HEK293 (cell line): ENCODE data around the gene CREB5.

Source experiments
- CTCF ChIA-PET: fragments of 350-600 bp; formaldehyde crosslinking; extraction: SDS; loops from one replicate; lab custom pipeline; 2021; ENCODE audit warnings: antibody characterized with exemption; lab: Yijun Ruan, JAX
- POLR2A ChIA-PET: fragments of 300-600 bp; formaldehyde crosslinking; extraction: SDS; loops from one replicate; lab custom pipeline; 2020; ENCODE audit warnings: antibody characterized with exemption, inconsistent platforms; lab: Yijun Ruan, JAX
- H3K27ac ChIP-seq: fragments of 200-500 bp; sonication (Bioruptor generic); 2 replicates; pipeline ENCODE4 v1.5.1; 2014; ENCODE audit warnings: low read depth, low read length, control low read depth, inconsistent platforms; ENCODE audit errors: extremely low read depth
- H3K36me3 ChIP-seq, 2 experiments: fragments of 200-500 bp in 1 of 2; sonication (Bioruptor generic) in 1 of 2; 1 replicate in 1 of 2; 2 replicates in 1 of 2; pipeline ENCODE4 v1.5.1; 2014 to 2017; ENCODE audit warnings: inconsistent platforms in 2 of 2, low read length in 2 of 2; ENCODE audit not compliant: control insufficient read depth in 2 of 2, insufficient read depth in 1 of 2
- H3K4me1 ChIP-seq: fragments of 200-500 bp; sonication (Bioruptor generic); 2 replicates; pipeline ENCODE4 v1.5.1; 2014; ENCODE audit warnings: mild to moderate bottlenecking, low read length, inconsistent platforms; ENCODE audit not compliant: control insufficient read depth, insufficient read depth
- H3K4me3 ChIP-seq: 2 replicates; pipeline ENCODE4 v1.5.1; 2011; ENCODE audit warnings: low read depth, mild to moderate bottlenecking, control low read depth, low read length, moderate library complexity
- H3K9me3 ChIP-seq: fragments of 200-500 bp; sonication (Bioruptor generic); 2 replicates; pipeline ENCODE4 v1.5.1; 2014; ENCODE audit warnings: low read depth, low read length, inconsistent platforms; ENCODE audit not compliant: control insufficient read depth, insufficient read depth
- HOXC10 ChIP-seq: sonication (generic); formaldehyde crosslinking; IDR thresholded peaks from 2 replicates; pipeline ENCODE4 v1.8.1; 2023; ENCODE audit warnings: mild to moderate bottlenecking, missing genetic modification reagents
- KLF16 ChIP-seq: fragments of 450-650 bp; formaldehyde crosslinking; IDR thresholded peaks from 2 replicates; pipeline ENCODE4 v1.5.1; 2017; ENCODE audit warnings: missing biosample characterization, missing genetic modification characterization
- KLF7 ChIP-seq: fragments of 450-650 bp; formaldehyde crosslinking; IDR thresholded peaks from 2 replicates; pipeline ENCODE4 v1.5.1; 2016; ENCODE audit warnings: missing biosample characterization, missing genetic modification characterization, borderline replicate concordance
- MYNN ChIP-seq: fragments of 450-650 bp; formaldehyde crosslinking; IDR thresholded peaks from 2 replicates; pipeline ENCODE4 v1.5.1; 2016; ENCODE audit warnings: missing biosample characterization, missing genetic modification characterization, borderline replicate concordance
- SCRT1 ChIP-seq: fragments of 450-650 bp; formaldehyde crosslinking; IDR thresholded peaks from 2 replicates; pipeline ENCODE4 v1.5.1; 2016; ENCODE audit warnings: missing biosample characterization, missing genetic modification characterization, borderline replicate concordance
- SCRT2 ChIP-seq: fragments of 450-650 bp; formaldehyde crosslinking; IDR thresholded peaks from 2 replicates; pipeline ENCODE4 v1.5.1; 2016; ENCODE audit warnings: missing biosample characterization, missing genetic modification characterization
- SP7 ChIP-seq: fragments of 450-650 bp; formaldehyde crosslinking; IDR thresholded peaks from 2 replicates; pipeline ENCODE4 v1.5.1; 2016; ENCODE audit warnings: missing biosample characterization, missing genetic modification characterization
- ZBTB48 ChIP-seq: fragments of 450-650 bp; formaldehyde crosslinking; IDR thresholded peaks from 2 replicates; pipeline ENCODE4 v1.5.1; 2016; ENCODE audit warnings: missing biosample characterization, missing genetic modification characterization
- ZFHX2 ChIP-seq: fragments of 450-650 bp; formaldehyde crosslinking; conservative IDR thresholded peaks from 2 replicates; pipeline ENCODE4 v1.5.1; 2016; ENCODE audit warnings: missing biosample characterization, missing genetic modification characterization
- ZFP37 ChIP-seq: fragments of 450-650 bp; formaldehyde crosslinking; IDR thresholded peaks from 2 replicates; pipeline ENCODE4 v1.5.1; 2016; ENCODE audit warnings: missing biosample characterization, missing genetic modification characterization
- ZNF133 ChIP-seq: fragments of 450-650 bp; formaldehyde crosslinking; IDR thresholded peaks from 2 replicates; pipeline ENCODE4 v1.5.1; 2016; ENCODE audit warnings: missing biosample characterization, missing genetic modification characterization
- ZNF184 ChIP-seq: fragments of 450-650 bp; IDR thresholded peaks from 2 replicates; pipeline ENCODE4 v1.5.1; 2018; ENCODE audit warnings: missing biosample characterization, mild to moderate bottlenecking, missing genetic modification characterization
- ZNF202 ChIP-seq: fragments of 450-650 bp; formaldehyde crosslinking; IDR thresholded peaks from 2 replicates; pipeline ENCODE4 v1.5.1; 2016; ENCODE audit warnings: missing biosample characterization, missing genetic modification characterization, borderline replicate concordance
- ZNF214 ChIP-seq: fragments of 450-650 bp; formaldehyde crosslinking; IDR thresholded peaks from 2 replicates; pipeline ENCODE4 v1.5.1; 2017; ENCODE audit warnings: missing biosample characterization, mild to moderate bottlenecking, missing genetic modification characterization, borderline replicate concordance
- ZNF221 ChIP-seq: fragments of 450-650 bp; formaldehyde crosslinking; IDR thresholded peaks from 2 replicates; pipeline ENCODE4 v1.5.1; 2017; ENCODE audit warnings: missing biosample characterization, missing genetic modification characterization, borderline replicate concordance
- ZNF239 ChIP-seq: fragments of 450-650 bp; formaldehyde crosslinking; IDR thresholded peaks from 2 replicates; pipeline ENCODE4 v1.5.1; 2016; ENCODE audit warnings: missing biosample characterization, missing genetic modification characterization
- ZNF354C ChIP-seq: fragments of 450-650 bp; formaldehyde crosslinking; IDR thresholded peaks from 2 replicates; pipeline ENCODE4 v1.5.1; 2016; ENCODE audit warnings: missing biosample characterization, missing genetic modification characterization, low read depth, borderline replicate concordance
- ZNF391 ChIP-seq: fragments of 450-650 bp; formaldehyde crosslinking; IDR thresholded peaks from 2 replicates; pipeline ENCODE4 v1.5.1; 2016; ENCODE audit warnings: low read depth, missing biosample characterization, missing genetic modification characterization, borderline replicate concordance
- ZNF548 ChIP-seq: fragments of 450-650 bp; formaldehyde crosslinking; IDR thresholded peaks from 2 replicates; pipeline ENCODE4 v1.5.1; 2016; ENCODE audit warnings: missing biosample characterization, missing genetic modification characterization
- ZNF585B ChIP-seq: fragments of 450-650 bp; formaldehyde crosslinking; IDR thresholded peaks from 2 replicates; pipeline ENCODE4 v1.5.1; 2016; ENCODE audit warnings: missing biosample characterization, missing genetic modification characterization
- ZNF660 ChIP-seq: fragments of 450-650 bp; IDR thresholded peaks from 2 replicates; pipeline ENCODE4 v1.5.1; 2018; ENCODE audit warnings: missing biosample characterization, mild to moderate bottlenecking, missing genetic modification characterization
- ZSCAN30 ChIP-seq: fragments of 450-650 bp; IDR thresholded peaks from 2 replicates; pipeline ENCODE4 v1.5.1; 2018; ENCODE audit warnings: missing biosample characterization, mild to moderate bottlenecking, missing genetic modification characterization, moderate library complexity
- ZXDB ChIP-seq: fragments of 450-650 bp; formaldehyde crosslinking; IDR thresholded peaks from 2 replicates; pipeline ENCODE4 v1.5.1; 2016; ENCODE audit warnings: missing biosample characterization, missing genetic modification characterization
- TF ChIP-seq, protein P1 (sequence below): fragments of 450-650 bp; formaldehyde crosslinking; IDR thresholded peaks from 2 replicates; pipeline ENCODE4 v1.5.1; 2016; ENCODE audit warnings: missing biosample characterization, missing genetic modification characterization
- TF ChIP-seq, protein P2 (sequence below): IDR thresholded peaks from 2 replicates; pipeline ENCODE4 v1.6.1; 2011; ENCODE audit warnings: mild to moderate bottlenecking, low read depth, low read length, borderline replicate concordance
- TF ChIP-seq, protein P3 (sequence below): fragments of 450-650 bp; IDR thresholded peaks from 2 replicates; pipeline ENCODE4 v1.5.1; 2018; ENCODE audit warnings: missing biosample characterization, missing genetic modification characterization
- TF ChIP-seq, protein P4 (sequence below): fragments of 450-650 bp; formaldehyde crosslinking; IDR thresholded peaks from 2 replicates; pipeline ENCODE4; 2016; ENCODE audit warnings: missing biosample characterization, missing genetic modification characterization
- TF ChIP-seq, protein P5 (sequence below): fragments of 450-650 bp; formaldehyde crosslinking; IDR thresholded peaks from 2 replicates; pipeline ENCODE4 v1.5.1; 2016; ENCODE audit warnings: missing biosample characterization, missing genetic modification characterization
- TF ChIP-seq, protein P6 (sequence below): fragments of 450-650 bp; formaldehyde crosslinking; IDR thresholded peaks from 2 replicates; pipeline ENCODE4 v1.5.1; 2016; ENCODE audit warnings: missing biosample characterization, missing genetic modification characterization

CREB5 gene

DNA sequence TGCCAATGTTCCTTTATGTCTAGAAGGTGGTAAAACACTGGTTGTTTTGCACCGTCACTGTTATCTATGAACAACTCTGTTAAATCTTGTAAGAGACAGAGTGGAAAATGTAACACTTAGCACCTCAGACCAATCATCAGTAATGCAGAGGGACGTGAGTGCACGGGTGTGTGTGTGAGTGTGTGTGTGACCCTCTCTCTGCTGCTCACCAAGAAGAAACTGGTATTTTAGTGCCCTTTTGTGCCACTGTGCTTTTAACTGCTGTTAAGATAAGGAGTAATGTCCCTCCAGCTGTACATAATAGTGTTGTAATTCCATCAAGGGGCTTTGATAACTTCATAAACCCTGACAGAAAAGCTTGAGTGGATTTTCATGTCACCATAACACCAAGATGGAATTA lies 130.1 kb downstream of the CREB5 start (continued):
- TF ChIP-seq ZNF221 (tag by site-specific recombination) = no peak
- TF ChIP-seq ZNF391 (tag by site-specific recombination) = no peak
- TF ChIP-seq ZXDB (tag by site-specific recombination) = peak; percentile 76
- no peak for TF ChIP-seq ZNF202 (tag by site-specific recombination)
- no peak for TF ChIP-seq ZNF184 (tag by site-specific recombination)
- no peak for TF ChIP-seq MYNN (tag by site-specific recombination)
- no peak for TF ChIP-seq SCRT1 (tag by site-specific recombination)
- TF ChIP-seq ZNF214 = no peak
- no peak for TF ChIP-seq ZSCAN30 (tag by site-specific recombination)
- TF ChIP-seq SCRT2 (tag by site-specific recombination) = no peak
- TF ChIP-seq ZNF133 (tag by site-specific recombination) = no peak
- TF ChIP-seq, protein P1, sequence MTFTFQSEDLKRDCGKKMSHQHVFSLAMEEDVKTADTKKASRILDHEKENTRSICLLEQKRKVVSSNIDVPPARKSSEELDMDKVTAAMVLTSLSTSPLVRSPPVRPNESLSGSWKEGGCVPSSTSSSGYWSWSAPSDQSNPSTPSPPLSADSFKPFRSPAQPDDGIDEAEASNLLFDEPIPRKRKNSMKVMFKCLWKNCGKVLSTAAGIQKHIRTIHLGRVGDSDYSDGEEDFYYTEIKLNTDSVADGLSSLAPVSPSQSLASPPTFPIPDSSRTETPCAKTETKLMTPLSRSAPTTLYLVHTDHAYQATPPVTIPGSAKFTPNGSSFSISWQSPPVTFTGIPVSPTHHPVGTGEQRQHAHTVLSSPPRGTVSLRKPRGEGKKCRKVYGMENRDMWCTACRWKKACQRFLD = no peak
- TF ChIP-seq ZFHX2 (tag by site-specific recombination) = no peak
- TF ChIP-seq, all 188 proteins: peak for 13

DNA sequence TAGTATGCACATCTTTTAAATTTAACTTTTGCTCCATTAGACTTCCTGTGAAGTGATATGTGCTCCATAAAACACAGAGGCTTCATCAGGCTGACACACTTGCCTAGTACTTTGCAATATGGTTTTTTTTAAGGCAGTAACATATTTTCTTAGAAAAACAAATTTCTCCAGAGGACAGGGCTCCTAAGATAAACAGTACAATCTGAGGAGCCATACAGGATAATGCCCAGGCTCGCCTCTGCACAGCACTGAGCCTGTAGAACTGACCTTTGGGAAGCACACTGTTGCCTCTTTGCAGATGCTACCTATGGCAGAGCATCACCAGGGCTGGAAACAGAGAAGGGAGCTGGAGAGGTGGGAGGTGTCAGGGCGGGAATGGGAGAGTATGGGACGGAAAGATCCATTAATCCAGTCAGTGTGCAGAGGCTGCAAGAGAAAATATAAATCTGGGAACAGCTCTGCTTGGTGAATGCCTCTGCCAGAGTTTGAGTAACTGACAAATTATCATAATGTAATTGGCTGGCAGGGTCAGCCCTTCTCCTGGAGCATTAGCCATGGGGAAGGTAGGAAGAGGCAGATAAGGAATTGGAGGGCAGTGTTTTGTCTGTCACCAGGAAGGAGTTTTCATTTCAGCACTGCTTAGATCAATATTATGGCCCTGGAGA lies 132.3 kb downstream of the CREB5 start:
- ChIA-PET CTCF (interaction anchor here (0.6 to 0.7 kb wide), 2 partner anchors 97 to 138 kb away, joined by 3 read pairs; no protein-coding TSS in a partner anchor), POLR2A (no interaction called here)
- Histone ChIP-seq H3K9me3 (peaks cover 2% of the 10 kb centered on the region; the same call in 1 of the 2 replicates), H3K36me3 (no peaks in the 10 kb centered on the region), H3K4me1 (peaks cover 28% of the 10 kb centered on the region), H3K4me3 (no peak overlapping the region), H3K27ac (no peak overlapping the region; the same call in 1 of the 2 replicates)
- TF ChIP-seq, protein P2, sequence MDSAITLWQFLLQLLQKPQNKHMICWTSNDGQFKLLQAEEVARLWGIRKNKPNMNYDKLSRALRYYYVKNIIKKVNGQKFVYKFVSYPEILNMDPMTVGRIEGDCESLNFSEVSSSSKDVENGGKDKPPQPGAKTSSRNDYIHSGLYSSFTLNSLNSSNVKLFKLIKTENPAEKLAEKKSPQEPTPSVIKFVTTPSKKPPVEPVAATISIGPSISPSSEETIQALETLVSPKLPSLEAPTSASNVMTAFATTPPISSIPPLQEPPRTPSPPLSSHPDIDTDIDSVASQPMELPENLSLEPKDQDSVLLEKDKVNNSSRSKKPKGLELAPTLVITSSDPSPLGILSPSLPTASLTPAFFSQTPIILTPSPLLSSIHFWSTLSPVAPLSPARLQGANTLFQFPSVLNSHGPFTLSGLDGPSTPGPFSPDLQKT = no peak
- TF ChIP-seq, protein P3, sequence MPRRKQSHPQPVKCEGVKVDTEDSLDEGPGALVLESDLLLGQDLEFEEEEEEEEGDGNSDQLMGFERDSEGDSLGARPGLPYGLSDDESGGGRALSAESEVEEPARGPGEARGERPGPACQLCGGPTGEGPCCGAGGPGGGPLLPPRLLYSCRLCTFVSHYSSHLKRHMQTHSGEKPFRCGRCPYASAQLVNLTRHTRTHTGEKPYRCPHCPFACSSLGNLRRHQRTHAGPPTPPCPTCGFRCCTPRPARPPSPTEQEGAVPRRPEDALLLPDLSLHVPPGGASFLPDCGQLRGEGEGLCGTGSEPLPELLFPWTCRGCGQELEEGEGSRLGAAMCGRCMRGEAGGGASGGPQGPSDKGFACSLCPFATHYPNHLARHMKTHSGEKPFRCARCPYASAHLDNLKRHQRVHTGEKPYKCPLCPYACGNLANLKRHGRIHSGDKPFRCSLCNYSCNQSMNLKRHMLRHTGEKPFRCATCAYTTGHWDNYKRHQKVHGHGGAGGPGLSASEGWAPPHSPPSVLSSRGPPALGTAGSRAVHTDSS = no peak
- TF ChIP-seq ZNF354C (tag by site-specific recombination) (no peak), HOXC10 (CRISPR knock-in tag) (no peak), KLF16 (tag by site-specific recombination) (no peak), ZFP37 (tag by site-specific recombination) (no peak), ZNF184 (tag by site-specific recombination) (no peak), KLF7 (tag by site-specific recombination) (no peak), ZNF660 (tag by site-specific recombination) (no peak), ZBTB48 (tag by site-specific recombination) (no peak), ZNF239 (tag by site-specific recombination) (no peak), SP7 (tag by site-specific recombination) (no peak), ZNF548 (no peak), ZNF585B (tag by site-specific recombination) (no peak)
- TF ChIP-seq, protein P4, sequence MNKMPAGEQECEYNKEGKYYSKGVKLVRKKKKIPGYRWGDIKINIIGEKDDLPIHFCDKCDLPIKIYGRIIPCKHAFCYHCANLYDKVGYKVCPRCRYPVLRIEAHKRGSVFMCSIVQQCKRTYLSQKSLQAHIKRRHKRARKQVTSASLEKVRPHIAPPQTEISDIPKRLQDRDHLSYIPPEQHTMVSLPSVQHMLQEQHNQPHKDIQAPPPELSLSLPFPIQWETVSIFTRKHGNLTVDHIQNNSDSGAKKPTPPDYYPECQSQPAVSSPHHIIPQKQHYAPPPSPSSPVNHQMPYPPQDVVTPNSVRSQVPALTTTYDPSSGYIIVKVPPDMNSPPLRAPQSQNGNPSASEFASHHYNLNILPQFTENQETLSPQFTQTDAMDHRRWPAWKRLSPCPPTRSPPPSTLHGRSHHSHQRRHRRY = no peak
- TF ChIP-seq, protein P5, sequence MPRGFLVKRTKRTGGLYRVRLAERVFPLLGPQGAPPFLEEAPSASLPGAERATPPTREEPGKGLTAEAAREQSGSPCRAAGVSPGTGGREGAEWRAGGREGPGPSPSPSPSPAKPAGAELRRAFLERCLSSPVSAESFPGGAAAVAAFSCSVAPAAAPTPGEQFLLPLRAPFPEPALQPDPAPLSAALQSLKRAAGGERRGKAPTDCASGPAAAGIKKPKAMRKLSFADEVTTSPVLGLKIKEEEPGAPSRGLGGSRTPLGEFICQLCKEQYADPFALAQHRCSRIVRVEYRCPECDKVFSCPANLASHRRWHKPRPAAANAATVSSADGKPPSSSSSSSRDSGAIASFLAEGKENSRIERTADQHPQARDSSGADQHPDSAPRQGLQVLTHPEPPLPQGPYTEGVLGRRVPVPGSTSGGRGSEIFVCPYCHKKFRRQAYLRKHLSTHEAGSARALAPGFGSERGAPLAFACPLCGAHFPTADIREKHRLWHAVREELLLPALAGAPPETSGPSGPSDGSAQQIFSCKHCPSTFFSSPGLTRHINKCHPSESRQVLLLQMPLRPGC (tag by site-specific recombination) = no peak
- TF ChIP-seq, protein P6, sequence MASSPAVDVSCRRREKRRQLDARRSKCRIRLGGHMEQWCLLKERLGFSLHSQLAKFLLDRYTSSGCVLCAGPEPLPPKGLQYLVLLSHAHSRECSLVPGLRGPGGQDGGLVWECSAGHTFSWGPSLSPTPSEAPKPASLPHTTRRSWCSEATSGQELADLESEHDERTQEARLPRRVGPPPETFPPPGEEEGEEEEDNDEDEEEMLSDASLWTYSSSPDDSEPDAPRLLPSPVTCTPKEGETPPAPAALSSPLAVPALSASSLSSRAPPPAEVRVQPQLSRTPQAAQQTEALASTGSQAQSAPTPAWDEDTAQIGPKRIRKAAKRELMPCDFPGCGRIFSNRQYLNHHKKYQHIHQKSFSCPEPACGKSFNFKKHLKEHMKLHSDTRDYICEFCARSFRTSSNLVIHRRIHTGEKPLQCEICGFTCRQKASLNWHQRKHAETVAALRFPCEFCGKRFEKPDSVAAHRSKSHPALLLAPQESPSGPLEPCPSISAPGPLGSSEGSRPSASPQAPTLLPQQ (tag by site-specific recombination) = no peak
